H1 (cell line): ENCODE results near the gene GDE1.

Experiments
- CBX5 ChIP-seq: fragments of 300-800, 300-1000 bp; sonication (generic); IDR thresholded peaks from 2 replicates; pipeline ENCODE4 v1.7.1; 2016; ENCODE audit warnings: antibody characterized with exemption, low read length, low read depth
- CTCF ChIP-seq, 3 experiments: IDR thresholded peaks; 1 replicate in 2 of 3; 2 replicates in 1 of 3; pipeline versions ENCODE4 v1.5.1 to v1.6.1; 2011; ENCODE audit warnings: low read length in 3 of 3, mild to moderate bottlenecking in 3 of 3, inconsistent platforms in 2 of 3, low read depth in 1 of 3, moderate library complexity in 1 of 3; ENCODE audit not compliant: insufficient read depth in 1 of 3; ENCODE audit errors: control extremely low read depth in 1 of 3
- EP300 ChIP-seq, 2 experiments: IDR thresholded peaks; 1 replicate in 1 of 2; 2 replicates in 1 of 2; pipeline ENCODE4 v1.6.1; 2011 to 2012; ENCODE audit warnings: low read depth in 2 of 2, low read length in 2 of 2, mild to moderate bottlenecking in 2 of 2, borderline replicate concordance in 1 of 2, inconsistent platforms in 1 of 2, moderate library complexity in 1 of 2
- JUND ChIP-seq: IDR thresholded peaks from 2 replicates; pipeline ENCODE4 v1.6.1; 2011; ENCODE audit warnings: mild to moderate bottlenecking, improper control_type of control experiment, low read length
- NRF1 ChIP-seq: IDR thresholded peaks from 2 replicates; pipeline ENCODE4 v1.6.1; 2011; ENCODE audit warnings: mild to moderate bottlenecking, low read depth, low read length, improper control_type of control experiment
- TF ChIP-seq, protein P1 (sequence below): IDR thresholded peaks from 2 replicates; pipeline ENCODE4 v1.6.1; 2012; ENCODE audit warnings: inconsistent platforms

- TF ChIP-seq NRF1 (no peak), JUND (no peak), EP300 (IDR thresholded peaks at IDR 0.05; ENCODE audit: borderline replicate concordance in 1 of 2, low read depth in 2 of 2, low read length in 2 of 2) (no peak), CTCF (IDR thresholded peaks at IDR 0.05; ENCODE audit: control extremely low read depth in 1 of 3, insufficient read depth in 1 of 3, low read depth in 1 of 3, low read length in 3 of 3) (no peak), CBX5 (no peak)
- TF ChIP-seq, protein P1, sequence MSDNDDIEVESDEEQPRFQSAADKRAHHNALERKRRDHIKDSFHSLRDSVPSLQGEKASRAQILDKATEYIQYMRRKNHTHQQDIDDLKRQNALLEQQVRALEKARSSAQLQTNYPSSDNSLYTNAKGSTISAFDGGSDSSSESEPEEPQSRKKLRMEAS, result no peak
Measured at GRCh38 chr16:19540241-19540970, 18.5 kb upstream of the GDE1 start.
